Islet precursor cell (in vitro differentiated cells): ENCODE data around the gene IL1A.

Experiments
- DNase-seq: peaks from one replicate; pipeline ENCODE4 v3.0.0-alpha.2; 2018

Gene IL1A

DNA sequence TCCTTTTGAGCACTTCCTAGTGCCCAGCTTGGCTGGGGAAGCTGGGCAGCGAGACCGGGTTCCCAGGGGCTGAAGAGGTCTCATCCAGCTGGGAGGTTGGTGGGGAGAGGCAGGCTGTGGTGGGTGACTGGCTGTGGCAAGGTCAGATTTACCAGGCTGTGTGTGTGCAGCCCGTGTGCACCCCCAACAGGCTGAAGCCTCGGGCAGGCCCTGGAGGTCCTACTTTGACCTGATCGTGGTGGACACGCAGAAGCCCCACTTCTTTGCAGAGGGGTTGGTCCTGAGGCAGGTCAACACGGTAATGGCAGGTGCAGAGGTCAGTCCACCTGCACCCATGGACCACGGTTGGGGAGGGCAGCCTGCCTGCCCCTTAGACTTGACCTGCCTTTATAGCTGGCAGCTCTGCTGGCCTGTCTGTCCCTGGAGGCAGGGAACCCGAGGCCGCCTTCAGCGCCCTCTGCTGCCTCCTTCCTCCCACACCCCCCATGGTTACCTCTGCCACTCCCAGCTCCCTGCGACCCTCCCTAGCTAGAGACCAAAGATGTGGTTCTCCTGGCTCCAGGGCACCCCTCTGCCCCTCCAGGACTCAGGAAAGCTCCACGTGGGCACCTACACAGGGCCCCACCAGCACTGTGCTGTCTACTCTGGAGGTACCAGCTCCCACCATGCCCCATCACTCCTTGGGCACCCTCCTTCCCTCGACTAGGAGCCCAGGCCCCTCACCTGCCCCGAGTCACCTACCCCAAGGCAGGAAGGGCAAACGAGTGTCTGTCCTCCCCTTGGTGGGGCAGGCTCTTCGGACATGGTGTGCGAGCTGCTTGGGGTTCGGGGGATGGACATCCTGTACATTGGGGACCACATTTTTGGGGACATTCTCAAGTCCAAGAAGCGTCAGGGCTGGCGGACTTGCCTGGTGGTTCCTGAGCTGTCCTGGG is 59.4 kb downstream of the IL1A start:
- peak; percentile 72 for DNase-seq

- no peak for DNase-seq
Observed at GRCh38 chr2:112723995-112724394, 60.3 kb downstream of the IL1A start.
